GM18868 (cell line): ENCODE data around the gene SETD3.

Experiments
- ATAC-seq: cut with Tn5 transposase; IDR thresholded peaks from one replicate; pipeline ENCODE4 v1.9.1; 2021; ENCODE audit warnings: mild to moderate bottlenecking, moderate library complexity; ENCODE audit not compliant: unreplicated experiment

Gene SETD3

DNA sequence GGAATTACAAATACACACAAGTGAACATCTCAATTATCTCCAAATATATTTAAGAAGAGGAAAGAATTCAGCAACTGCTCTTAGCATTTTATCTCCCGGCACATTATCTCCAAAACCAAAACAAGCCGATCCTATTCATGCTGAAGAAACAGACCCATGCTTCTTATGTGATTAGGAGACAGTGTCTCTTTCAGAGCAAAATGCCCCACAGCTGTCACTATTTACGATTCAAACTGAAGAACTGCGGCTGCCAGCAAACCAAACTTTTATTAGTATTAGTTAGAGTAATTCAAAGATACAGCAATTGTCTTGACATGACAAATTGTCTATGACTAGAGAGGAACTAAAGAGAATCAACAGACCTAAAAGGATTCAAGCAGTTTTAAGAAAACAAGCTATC, 79.4 kb downstream of the SETD3 start:
- no peak for ATAC-seq

DNA sequence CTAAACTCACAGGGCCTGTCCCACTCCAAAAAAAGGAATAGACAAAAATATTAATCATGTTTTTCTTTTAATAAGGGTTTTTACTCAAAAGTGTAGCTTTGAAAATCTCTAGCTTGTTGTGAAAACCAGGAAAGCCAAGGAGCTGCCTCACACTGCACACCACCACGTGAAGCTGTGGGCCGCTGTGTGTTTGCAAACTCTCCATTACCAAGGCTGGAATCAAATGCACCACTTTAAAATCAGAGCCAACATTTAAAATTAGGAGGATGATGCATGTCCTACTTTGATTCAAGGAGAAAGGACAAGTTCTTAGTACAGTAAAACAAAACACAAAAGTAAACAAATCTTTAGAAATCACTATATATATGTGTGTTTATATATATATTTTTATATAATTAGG, 83.0 kb downstream of the SETD3 start:
- no peak for ATAC-seq

DNA sequence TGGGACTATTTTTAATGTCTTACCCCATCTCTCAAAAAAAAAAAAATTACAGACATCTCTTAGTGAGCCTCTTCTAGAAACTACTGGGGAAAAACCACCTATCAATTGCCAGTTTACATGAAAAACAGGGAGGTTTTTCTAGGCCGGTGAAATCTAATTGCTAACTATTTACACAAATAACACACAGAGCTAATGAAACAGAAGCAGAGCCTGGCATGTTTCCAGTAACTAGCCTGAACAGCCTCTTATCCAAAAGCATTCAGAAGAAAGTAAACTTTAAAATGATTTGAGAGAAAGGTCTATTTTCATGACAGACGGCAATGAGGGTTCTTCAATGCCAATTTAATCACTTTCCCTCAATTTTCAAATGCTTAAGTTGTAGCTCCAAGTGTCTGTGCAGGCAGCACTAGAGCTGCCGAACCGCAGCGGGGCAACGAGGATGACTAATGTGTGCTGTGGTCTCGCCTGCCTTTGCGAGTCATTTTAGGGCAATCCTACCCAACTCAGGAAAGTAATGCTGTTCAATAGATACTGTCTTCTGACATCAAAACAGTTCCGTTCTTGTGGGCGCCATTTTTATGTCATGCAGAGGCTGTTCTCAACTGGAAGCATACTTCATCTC, 84.6 kb downstream of the SETD3 start:
- no peak for ATAC-seq

DNA sequence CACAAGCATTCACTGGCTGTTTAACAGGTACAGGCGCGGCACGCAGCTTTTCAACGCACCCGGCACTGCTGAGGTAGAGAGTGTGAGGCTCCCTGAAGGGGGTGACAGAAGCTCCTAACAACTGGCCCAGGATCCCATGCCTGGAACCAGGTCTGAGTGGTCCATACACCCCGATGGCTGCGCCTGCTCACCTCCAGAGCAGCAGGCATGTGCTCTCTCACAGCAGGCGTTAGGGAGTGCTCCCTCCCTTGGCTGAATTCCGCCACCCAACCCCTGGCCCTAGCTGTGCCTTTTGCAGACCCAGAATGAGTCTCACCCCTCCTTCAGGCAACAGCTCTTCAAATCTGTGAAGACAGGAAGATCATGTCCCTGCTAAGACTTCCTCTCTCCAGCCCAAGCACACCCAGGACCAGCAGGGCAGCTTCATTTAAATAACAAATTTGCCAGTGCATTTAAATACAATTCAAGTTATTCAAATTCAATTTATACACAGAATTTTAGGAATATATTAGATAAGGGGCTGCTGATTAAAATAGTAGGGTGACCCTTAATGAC, 86.0 kb downstream of the SETD3 start:
- ATAC-seq, result no peak

DNA sequence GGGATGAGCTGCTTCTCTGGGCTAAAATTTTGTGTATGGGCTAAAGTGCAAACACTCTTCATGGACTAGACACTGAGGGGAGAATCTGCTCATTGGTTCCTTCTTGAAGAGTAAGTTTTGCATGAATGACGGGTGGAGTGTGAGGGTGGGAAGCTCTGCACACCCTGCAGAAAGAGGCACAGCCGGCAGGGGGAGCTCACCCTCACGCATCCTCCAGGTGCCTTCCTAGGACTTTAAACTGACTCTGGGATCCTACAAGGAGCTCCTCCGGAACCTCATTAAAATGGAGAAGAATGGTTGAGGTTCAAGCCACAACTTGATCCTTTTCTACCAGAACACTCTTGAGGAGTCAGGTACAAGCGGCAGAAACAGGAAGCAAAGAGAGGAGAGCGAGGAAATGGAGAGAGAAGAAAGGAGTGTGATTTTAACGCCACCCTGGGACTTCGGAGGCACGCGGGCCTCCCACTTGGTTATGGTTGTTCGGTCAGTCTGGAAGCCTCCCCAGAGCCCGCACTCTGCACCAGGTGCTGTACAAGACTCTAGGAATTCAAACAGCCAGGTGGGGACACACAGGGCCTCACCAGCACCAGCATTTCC, 87.5 kb downstream of the SETD3 start:
- ATAC-seq, result peak; percentile 57

DNA sequence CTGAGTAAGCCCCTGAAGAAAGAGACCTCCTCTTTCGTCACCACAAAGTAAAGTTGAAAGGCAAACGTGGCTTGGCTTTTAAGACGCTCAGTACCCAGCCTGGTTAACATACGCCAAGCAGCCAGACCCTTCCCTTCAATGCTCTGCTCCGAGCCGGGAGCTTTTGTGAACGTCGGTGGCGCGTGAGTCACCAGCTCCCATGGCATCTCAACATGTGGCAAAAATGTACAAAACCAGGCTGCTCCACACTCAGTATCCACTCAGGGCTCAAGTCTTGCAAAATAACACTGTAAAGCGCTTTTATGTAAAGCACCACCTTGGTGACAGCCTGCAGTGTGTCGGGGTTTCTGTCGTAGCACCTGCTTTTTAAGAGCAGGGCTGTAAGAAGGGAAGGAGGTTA, 89.0 kb downstream of the SETD3 start:
- no peak for ATAC-seq

DNA sequence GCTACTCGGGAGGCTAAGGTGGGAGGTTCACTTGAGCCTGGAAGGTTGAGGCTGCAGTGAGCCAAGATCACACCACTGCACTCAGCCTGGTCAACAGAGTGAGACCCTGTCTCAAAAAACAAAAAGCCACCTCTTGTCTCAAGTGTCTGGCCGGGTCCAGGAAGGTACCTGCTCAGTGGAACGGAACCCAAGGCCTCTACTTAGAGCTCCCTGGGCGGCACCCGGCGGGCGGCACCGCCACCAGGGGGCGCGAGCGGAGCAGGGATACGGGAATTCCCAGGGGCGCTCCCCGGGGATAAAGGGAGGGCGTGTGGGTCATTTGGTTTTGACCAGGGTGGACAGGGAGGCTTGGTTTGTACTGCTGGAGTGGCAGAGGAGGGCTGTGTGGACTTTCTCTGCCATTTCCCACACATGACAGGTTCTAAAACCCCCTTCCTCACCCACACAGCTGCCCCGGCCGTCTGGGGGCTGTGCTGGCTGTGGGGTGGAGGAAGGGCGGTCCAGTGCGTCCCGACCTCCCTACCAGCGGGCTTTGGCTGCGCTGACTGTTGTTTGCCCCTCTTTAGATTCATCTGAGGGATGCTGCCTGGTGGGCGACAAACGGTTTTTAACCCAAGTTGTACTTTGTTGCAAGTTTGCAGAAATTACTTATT, 91.4 kb downstream of the SETD3 start:
- ATAC-seq, result peak; percentile 62

DNA sequence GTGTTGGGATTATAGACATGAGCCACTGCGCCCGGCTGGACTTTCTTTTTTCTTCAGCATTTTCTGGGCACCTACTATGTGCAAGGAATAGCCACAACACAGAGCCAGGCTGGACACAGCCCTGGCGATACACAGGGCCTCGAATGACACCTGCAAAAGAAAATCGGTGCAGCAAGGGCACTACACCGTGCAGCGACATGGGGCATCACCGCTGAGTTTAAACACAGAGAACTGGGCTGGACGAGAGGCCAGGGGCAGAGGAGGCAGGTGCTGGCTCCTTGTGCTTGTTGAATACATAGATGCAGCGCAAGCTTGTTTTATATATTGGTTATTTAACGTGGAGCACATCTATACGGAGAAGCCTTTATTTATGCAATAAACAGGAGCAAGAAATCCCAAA, 92.4 kb downstream of the SETD3 start:
- ATAC-seq, result no peak

DNA sequence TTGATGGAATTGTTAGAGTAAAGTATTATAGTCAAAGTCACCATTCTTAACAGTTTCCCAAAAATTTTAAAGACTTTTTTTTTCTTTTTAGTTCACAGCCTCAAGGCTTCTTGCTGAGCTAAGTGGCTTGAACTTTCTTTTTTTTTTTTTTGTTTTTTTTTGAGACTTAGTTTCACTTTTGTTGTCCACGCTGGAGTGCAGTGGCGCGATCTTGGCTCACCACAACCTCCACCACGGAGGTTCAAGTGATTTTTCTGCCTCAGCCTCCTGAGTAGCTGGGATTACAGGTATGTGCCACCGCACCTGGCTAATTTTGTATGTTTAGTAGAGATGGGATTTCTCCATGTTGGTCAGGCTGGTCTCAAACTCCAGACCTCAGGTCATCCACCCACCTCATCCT, 92.8 kb downstream of the SETD3 start:
- no peak for ATAC-seq

DNA sequence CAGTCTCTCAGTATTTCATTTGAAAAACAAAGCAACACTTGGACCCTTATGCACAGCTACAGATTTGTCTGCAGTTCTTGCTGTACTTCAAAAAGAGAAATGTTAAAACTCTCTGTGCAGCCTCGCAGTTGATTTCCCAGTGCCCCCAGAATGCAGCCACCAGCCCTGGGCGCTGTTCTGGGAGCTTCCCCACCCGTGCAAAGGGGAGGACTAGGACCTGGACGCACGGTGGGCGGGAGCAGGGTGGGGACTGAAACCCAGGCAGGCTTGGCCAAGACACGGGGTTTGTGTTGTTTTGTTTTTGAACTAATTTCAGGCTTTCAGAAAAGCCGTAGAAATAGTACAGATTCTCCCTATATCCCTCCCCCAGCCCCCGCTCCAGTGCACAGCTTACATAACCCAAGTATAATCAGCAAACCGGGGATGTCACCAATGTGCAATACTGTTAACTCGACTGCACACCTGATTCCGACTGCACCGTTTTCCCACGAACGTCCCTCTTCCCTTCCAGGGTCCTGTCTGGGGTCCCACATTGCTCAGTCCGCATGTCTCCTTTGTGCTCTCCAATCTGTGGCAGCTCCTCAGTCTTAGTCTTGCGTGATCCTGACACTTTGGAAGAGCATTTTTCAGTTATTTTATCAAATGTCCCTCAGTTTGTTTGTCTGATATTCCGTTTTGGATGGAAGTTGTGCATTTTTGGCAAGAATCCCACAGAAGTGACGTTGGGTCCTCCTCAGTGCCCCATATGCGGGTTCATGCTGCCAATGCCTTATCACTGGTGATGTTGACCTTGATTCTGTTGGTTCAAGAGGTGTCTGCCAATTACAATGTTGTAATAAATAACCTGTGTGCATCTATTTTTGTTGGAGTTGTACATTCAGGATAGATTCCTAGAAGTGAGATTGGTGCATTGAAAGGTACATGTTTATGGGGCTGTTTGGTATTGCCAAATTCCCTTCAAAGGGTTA, 95.9 kb downstream of the SETD3 start:
- ATAC-seq, result no peak

DNA sequence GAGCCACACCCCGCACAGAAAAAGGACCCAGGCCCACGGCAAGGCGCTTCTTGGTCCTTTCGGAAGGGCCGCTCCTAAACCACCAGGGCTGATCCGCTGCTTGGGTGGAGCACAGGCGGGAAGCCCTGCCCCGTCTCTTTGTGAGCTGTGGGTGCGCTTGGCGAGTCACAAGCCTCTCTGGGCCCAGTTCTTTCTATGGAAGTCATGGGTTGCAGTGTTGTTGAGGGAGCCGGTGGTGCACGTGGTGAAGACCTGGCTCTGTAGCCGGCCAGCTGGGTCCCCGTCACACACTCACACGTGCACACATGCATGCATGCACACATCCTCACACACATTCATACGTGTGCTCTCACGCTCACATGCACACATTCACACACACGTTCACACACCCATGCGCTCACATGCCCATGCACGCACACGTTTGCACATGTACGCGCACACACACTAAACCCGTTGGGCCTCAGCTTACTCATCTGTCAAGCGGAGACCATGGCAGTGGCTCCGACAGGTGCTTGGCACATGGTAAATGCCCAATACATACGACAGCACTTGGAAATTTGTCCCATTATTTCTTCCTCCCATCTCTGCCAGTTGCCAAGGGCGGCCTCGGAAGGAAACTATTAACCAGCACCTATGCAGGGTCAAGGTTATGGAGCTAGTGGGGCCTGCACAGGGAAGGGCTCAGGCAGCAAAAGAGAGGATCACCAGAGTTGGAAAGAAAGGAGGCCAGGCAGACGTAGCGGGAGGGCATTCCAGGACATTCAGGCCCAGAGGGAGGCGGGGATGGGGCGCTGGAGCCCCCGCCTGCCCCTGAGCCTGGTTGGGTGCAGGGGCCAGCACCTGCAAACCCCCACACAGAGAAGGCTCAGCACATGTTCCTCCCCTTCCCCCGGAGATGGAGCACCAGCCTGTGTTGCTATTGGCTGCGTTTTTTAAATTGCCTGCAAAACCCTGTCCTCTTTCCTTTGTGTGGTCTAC, 96.9 kb downstream of the SETD3 start:
- no peak for ATAC-seq

DNA sequence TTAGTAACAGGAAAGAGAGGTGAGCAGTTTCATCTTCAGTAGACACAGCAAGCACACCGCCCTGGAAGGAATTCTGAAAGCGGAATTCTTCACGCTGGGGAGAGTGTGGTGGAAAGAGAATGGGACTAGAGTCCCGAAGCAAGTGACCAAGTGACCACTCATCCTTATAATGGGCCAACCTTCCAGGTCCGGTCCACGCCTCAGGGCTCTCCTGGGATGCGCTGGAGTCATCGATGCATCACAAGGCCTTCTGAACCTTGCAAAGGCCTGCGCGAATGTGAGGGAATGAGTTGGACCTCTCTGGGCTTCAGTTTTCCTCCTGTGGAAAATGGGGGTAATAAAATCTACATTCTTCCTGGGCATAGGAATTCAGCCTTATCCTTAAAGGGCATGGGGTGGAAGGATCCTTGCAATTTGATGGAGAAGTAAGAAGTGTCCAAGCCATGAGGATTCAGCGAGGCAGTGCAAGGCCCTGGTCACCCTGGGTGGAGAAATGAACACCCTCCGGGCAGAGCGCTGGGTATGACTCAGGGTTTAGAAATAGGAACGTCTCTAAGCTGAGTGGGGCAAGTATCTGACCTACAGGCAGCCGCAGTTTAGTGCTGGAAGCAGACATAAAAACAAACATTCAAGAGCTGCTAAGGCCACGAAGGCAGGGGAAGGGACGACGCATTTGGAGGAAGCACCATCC, 97.7 kb downstream of the SETD3 start:
- no peak for ATAC-seq

DNA sequence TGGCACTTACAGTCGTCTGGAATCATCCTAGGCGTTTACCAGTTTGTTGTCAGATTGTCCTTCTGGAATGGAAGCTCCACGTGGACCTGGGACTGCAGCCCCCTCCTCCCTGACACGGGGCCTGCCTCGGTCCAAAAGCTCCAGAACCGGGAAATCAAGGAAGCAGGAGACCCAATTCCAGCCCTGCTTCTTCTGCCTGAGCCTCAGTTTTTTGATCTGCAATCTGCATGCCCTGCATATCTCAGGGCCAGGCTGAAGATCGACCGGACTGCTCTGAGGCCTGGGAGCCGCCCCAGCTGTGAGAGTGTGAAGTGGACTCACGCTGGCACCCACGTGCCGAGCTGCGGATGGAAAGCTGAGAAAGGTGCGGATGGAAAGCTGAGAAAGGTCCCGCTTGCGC, 98.6 kb downstream of the SETD3 start:
- no peak for ATAC-seq

DNA sequence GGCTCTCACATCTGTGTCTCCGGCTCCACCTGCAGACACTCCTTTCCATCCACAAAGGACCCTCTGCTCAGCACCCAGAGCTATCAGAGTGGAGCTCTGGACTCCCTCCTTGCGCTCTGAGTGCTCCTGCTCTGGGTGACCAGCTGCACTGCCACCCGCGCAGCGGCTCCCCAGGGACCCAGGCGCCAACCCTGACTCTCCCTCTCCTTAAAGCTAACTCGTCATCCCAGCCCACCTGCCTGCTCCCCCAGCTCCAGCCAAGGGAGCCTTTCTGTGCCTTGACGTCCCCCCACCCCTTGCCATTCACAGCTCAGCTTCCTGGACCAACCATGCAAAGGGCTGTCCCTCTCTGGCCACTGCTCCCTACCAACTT, 99.0 kb downstream of the SETD3 start:
- no peak for ATAC-seq

DNA sequence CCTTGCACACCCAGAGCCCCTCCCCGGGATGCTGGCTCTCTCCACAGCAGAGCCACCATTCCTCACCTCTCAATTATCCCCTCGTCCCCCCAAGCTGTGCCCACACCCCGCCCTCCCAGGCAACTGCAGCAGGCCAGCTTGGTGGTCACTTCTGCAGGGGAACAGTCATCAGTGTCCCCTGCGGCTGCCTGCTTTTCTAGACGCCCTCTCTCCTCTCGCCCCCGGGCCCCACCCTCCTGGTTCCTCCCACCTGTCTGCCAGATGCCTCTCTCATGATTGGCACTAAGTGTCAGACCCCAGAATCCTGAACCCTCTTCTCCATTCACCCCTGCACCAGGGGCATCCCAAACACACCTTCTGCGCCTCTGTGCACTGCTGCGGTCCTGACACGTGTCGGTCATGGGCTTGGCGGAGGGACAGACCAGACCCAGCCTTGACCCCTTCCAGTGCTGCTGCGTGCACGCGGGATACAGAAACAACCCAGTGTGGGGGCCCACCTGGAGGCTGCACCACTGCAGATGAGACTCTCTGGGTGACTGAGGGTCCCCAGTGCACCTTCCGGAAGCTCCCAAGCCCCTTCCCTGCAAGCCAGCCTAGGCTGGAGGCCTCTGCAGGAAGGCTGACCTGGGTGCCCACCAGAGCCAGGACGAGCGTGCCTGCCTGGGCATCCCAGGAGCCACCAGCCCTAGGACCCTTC, 99.5 kb downstream of the SETD3 start:
- no peak for ATAC-seq

DNA sequence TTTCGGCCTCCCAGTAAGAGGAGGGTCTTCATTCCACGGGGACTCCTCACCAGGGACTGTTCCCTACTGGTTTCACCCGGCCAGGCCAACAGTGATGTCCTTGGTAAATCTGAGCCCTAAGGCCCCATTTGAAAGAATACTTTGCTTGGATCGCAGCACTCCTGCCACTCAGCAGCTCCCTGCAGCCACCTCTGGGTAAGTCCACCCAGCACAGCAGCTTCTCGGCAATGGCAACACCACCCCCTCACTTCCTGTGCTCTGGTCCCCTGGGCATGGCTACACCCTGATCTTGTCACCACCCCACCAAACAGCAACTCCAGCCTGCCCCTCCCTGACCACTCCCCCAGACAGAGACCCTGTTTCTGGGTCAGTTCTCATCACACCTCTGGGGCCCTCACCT, 100.3 kb downstream of the SETD3 start:
- ATAC-seq, result no peak

DNA sequence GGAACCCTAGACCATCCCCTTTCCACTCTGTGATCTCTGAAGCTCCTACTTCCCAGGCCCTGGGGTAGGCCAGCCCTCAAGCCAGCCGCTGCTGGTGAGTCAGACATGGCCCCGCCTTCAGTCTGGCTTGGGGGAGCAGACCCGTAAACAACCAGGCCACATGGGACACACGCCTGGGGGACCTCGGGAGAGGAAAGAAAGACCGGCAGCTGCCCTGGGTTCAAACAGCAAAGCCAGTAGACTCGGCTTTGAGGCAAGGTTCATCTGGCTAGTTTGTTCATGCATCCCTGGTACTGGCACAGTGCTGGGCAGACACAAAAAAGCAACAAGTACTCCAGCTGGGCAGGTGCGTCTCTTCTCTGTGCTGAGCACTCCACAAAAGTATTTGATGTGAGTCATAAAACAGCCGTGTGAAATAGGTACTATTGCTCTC, 101.9 kb downstream of the SETD3 start:
- no peak for ATAC-seq

DNA sequence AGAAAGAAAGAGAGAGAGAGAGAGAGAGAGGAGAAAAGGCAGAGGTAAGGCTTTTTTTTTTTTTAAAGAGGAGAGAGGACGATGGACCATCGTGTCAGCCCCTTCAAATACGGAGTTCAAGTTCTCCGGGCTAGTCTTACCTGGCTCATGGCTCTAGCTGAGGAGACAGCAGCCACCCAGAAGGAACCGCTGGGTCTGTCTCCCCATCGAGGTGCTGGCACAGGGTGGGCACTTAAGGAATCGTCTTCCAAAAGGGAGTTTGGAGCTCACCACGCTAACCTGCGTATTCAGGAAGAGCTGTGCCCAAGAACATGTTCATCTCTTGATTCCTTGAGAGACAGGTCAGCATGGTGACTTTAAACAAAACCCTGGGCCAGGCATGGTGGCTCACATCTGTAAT, 102.7 kb downstream of the SETD3 start:
- no peak for ATAC-seq

DNA sequence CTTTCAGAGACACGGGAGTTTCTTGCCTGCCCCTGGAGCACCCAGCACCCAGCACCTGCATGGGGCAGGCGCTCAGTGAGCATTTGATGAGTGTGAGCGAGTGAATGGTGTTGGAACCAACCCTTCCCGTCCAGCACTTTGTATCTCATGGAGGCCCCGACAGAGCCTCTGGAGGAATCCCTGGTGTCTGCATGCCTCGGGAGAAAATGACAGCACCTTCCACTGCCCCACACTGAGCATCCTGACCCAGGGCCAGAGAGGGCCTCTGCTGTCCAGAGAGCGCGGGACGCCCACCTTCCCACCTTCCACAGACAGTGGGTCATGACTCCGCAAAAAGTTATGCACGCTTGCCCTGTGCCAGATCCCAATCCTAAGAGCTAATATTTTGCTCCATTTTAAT, 105.7 kb downstream of the SETD3 start:
- no peak for ATAC-seq
